NCI-H526 (cell line): ENCODE data around the gene SRRT.
"Not testable (repeated sequence)": the region's sequence is repeated elsewhere in the genome, so short reads cannot be mapped to it uniquely, and the experiment has no call there.

ENCODE experiments used
- DNase-seq, 2 experiments: peaks; one replicate each; lab custom pipeline; 2025; lab: John Stamatoyannopoulos, UW

The SRRT gene

GRCh38 chr7:100894860-100895700 lies 20.2 kb downstream of the SRRT start:
- DNase-seq = peak; percentile 31 to 68

GRCh38 chr7:100895701-100895955 lies 20.7 kb downstream of the SRRT start, which contains the start of gene ACHE:
Gene ACHE (minus strand): TSS chr7:100895888. CDS start chr7:100894232, 1,656 bp downstream.
- DNase-seq = peak in 1 of 2 experiments; percentile 69

- DNase-seq = peak in 1 of 2 experiments; percentile 69
Observed at GRCh38 chr7:100895956-100896731, 21.2 kb downstream of the SRRT start.

- DNase-seq = peak in 1 of 2 experiments; percentile 50
Observed at GRCh38 chr7:100896732-100897608, 22.1 kb downstream of the SRRT start.

GRCh38 chr7:100897772-100898454 lies 23.0 kb downstream of the SRRT start:
- DNase-seq = no peak

GRCh38 chr7:100899432-100899831 lies 24.5 kb downstream of the SRRT start:
- DNase-seq = no peak

- DNase-seq = no peak
Observed at GRCh38 chr7:100900978-100901377, 26.1 kb downstream of the SRRT start.

- no peak for DNase-seq
Observed at GRCh38 chr7:100901921-100902332, 27.0 kb downstream of the SRRT start.

GRCh38 chr7:100902638-100903037 lies 27.7 kb downstream of the SRRT start:
- DNase-seq = no peak

GRCh38 chr7:100908512-100908911 lies 33.6 kb downstream of the SRRT start:
- DNase-seq = no peak

GRCh38 chr7:100910443-100910842 lies 35.5 kb downstream of the SRRT start:
- DNase-seq = not testable (repeated sequence)

GRCh38 chr7:100911484-100911883 lies 36.6 kb downstream of the SRRT start:
- DNase-seq = no peak

- no peak for DNase-seq
Observed at GRCh38 chr7:100914208-100914878, 39.4 kb downstream of the SRRT start.

GRCh38 chr7:100914879-100915447 lies 40.1 kb downstream of the SRRT start:
- no peak for DNase-seq

- DNase-seq = not testable (repeated sequence)
Observed at GRCh38 chr7:100919335-100919734, 44.4 kb downstream of the SRRT start.

GRCh38 chr7:100919779-100920437 lies 45.0 kb downstream of the SRRT start:
- DNase-seq = not testable (repeated sequence)

GRCh38 chr7:100921039-100921438 lies 46.1 kb downstream of the SRRT start:
- DNase-seq = no peak

- not testable (repeated sequence) for DNase-seq
Observed at GRCh38 chr7:100923616-100924015, 48.7 kb downstream of the SRRT start.

- no peak for DNase-seq
Observed at GRCh38 chr7:100929808-100930174, 54.9 kb downstream of the SRRT start.

- no peak for DNase-seq
Observed at GRCh38 chr7:100933734-100934133, 58.8 kb downstream of the SRRT start.
